Stimulated activated CD8-positive, alpha-beta memory T cell treated with anti-CD3 and anti-CD28 coated beads, Interleukin-7, amount 100 ng/mL, for 48 hours (primary cell): ENCODE measurements around the gene LZTR1.
"Not testable (repeated sequence)": the region's sequence is repeated elsewhere in the genome, so short reads cannot be mapped to it uniquely, and the experiment has no call there.

ENCODE experiments used
- DNase-seq, 2 donors: peaks; one replicate each; pipeline ENCODE4 v3.0.0-alpha.2; 2020; ENCODE audit warnings: low read depth in 1 of 2; ENCODE audit errors: extremely low read depth in 1 of 2

LZTR1 gene

GRCh38 chr22:20994128-20994901 is 12.2 kb downstream of the LZTR1 start:
- DNase-seq, result no peak

- no peak for DNase-seq
Observed at GRCh38 chr22:20994902-20995241, 12.8 kb downstream of the LZTR1 start.

- no peak for DNase-seq
Observed at GRCh38 chr22:20995329-20996030, 13.4 kb downstream of the LZTR1 start.

DNA sequence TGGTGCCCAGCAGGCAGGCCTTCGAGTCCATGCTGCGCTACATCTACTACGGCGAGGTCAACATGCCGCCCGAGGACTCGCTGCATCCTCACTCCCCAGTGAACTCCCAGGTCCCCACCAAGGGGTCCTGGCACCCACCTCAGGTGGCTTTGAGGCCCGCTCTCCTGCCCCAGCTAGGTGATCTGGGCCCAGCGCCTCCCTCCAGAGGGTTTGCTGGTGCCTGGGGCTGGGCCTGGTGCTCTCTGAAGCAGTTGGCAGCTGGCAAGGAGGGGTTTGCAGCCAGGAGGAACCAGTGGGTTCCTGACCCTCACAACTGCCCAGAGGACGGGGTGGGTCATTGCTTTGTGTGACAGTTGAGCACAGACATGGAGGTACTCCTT is 13.9 kb downstream of the LZTR1 start:
- no peak for DNase-seq

DNA sequence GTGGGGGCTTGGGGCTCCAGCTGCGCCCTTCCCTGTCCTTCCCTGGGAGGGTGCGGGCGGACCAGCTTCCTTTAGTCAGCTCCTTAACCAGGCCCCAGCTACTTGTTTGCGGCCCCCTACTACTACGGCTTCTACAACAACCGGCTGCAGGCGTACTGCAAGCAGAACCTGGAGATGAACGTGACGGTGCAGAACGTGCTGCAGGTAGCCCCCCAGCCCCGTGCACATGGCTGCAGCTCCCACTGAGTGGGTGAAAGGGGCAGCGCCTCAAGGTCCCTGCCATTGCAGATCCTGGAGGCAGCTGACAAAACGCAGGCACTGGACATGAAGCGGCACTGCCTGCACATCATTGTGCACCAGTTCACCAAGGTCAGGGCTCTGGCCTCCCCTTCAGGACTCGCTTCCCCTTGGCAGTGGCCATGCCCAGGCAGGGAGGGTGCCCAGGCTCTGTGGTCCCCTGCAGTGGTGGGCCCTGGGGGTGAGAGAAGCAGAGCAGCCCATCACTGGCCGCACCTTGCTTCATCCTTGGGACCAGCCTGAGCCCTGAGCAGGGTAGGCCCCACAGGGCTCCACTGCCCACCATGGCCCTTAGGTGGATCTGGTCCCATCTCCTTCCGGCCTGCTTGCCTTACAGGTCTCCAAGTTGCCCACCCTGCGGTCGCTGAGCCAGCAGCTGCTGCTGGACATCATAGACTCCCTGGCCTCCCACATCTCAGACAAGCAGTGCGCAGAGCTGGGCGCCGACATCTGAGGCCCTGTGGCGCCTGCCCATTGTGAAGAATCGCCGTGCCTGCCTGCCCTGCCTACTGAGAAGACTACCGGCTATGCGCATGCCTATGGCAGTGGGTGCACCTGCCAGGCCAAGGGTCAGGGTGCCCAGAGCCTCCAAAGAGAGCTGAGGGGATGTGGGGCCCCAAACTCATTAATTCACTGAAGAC is 14.8 kb downstream of the LZTR1 start:
- no peak for DNase-seq

GRCh38 chr22:20997536-20998257 is 15.6 kb downstream of the LZTR1 start:
- no peak for DNase-seq

DNA sequence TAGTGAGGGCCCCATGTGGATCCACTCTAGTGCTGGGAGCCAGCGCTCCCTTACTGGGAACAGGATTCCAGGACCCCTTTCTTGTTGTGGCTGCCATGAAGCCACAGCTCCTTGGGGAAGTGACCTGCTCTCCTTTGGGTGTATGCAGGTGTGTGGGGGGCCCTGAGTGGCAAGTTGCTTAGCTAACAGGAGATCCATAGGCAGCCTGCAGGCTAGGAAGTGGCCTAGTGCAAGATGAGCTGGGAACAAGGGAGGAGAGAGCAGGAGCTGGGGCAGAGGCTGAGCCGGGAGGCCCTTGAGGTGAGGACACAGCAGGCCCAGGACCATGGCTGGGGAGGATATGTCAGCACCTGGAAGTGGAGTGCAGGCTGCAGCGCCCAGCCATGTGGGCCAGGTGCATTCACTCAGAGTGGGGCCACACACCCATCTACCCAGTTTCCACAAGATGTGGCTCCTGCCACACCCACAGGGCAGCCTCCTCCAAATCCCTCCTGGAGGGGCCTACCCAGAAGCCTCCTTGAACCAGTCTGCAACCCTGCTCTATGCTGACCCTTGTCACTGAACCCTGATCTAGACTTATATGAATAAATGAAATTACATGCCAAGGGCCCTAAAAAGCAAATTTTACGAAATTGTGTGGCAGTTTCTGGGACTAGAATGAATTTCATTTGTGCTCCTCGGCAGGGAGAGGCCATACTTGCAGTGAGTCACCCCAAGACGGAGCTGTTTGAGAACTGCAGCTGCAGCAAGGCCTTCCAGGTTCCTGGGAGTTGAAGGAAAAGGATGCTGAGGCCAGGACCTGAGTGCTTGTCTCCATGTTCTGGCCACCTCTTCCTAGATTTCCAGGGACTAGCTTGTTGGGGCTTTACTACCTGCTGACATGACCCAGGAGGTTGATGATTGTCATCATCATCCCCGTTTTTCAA is 16.6 kb downstream of the LZTR1 start:
- DNase-seq, result no peak

GRCh38 chr22:20999350-21000206 is 17.5 kb downstream of the LZTR1 start:
- DNase-seq, result no peak

GRCh38 chr22:21000207-21000986 is 18.3 kb downstream of the LZTR1 start:
- DNase-seq, result no peak

DNA sequence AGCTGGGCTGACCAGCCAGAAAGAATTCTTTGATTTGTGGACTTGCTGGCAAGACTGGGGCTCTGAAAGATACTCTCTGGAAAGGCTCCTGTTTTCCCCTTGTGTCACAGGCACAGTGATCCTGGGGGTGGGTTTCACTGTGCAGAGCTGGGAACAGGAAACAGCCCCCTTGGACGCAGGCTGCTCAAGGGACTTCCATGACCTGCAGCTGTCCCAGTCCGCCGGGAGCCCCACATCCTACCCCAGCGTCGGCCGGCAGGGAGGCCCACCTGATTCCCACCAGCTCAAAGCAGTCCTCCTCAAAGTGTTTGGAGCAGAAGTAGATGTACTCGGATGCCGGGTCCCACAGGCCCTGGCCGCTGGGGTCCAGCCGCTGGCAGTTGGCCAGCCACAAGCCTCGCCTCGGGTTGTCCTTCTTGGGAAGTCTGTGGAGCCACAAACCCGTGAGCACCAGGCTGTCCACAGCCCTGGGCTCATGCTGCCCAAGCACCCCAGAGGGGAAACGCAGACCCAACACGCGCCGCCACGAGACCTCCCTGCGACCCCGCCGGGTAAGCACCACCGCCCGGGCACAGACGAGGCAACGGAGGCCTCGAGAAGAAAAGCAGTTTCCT is 19.0 kb downstream of the LZTR1 start:
- DNase-seq, result no peak

DNA sequence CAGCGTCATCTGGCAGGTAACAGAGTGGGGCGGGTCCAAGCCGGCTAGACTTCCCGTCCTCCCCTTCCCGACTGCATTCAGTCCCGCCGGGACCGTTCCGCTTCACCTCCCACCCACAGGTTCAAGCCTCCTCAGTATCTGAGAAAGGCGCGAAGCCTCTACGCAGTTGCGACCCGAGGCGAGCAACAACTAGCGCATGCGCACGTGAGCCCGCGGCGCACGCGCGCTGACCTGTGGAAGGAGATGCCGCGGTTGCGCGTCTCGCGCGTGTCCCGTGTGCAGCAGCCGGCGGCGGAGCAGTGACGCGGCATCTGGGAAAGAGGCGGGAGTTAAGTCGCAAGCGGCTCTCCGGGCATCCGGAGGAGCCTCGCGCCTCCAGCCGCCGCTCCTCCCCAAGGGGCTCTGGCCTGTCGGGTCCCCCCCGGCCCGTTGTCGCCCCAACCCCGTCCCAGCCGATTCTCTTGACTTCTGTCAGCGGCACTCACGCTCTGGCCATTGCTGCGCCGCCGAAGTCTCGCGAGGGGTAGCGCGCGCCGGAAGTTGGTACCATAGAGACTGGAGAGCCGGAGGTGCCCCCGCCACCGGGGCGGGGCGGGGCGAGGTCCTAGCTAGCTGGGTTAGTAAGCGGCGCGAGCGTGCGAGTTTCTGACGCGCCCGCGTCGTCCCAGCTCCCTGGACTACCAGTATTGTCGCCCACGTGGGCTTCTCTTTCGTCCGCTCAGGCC is 19.7 kb downstream of the LZTR1 start, which contains the start of gene THAP7:
THAP7 (minus strand) TSS at position 518 of the 725 bp plus-strand sequence; CDS start at position 311, 207 bp downstream.
- peak; percentile 93 to 96 for DNase-seq

- DNase-seq, result no peak
Observed at GRCh38 chr22:21003782-21004181, 21.7 kb downstream of the LZTR1 start.

DNA sequence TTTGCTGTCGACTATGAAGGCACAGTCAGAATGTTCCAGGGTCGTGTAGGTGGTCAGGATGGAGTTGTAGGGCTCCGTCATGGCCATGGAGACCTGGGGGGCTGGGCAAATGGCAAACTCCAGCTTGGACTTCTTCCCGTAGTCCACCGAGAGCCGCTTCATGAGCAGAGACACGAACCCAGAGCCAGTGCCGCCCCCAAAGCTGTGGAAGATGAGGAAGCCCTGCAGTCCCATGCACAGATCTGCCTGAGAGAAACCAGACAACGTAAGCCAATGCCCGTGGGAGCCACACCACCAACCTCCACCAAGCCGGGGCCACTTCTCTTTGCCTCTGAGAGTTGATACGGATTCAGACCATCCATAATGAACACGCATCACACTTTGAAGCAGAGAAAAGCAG is 27.1 kb downstream of the LZTR1 start:
- not testable (repeated sequence) for DNase-seq

GRCh38 chr22:21009638-21010425 is 27.7 kb downstream of the LZTR1 start:
- no peak for DNase-seq

DNA sequence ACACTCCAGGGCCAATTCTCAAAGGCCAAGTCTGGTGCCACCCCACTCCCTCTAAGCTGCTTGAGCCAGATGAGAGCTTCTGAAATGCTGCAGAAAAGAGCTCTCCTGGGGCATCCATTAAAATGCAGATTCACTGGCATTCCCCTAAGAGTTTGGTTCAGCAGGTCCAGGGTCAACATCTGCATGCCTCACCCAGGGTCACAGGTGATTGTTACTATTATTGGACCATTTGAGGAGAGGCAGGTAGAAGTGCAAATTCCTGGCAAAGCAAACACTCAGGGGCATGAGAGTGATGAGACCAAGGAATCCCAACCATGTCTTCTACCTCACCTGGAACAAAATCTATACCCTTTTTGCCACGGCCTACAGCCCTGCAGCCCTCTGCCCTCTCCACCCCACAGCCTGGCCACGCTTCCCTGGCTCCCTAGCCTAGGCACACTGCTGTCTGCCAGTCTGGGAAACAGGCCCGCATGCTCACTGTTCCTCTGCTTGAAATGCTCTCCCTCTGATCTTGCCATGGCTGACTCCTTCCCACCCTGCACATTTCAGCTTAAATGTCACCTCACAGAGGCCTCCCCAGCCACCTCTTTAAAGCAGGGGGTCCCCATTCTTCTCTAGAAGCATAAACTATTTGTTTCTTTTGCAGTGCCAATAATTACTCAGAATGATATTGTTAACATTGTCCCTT is 28.5 kb downstream of the LZTR1 start:
- no peak for DNase-seq
